Neuronal stem cell (in vitro differentiated cells): ENCODE measurements around the gene RBBP8NL.
A peak's percentile ranks its signal among the peaks of the same experiment; 100 is the strongest.

ENCODE experiments used
- DNase-seq: peaks from one replicate; pipeline ENCODE4 v3.0.0-alpha.2; 2013; ENCODE audit warnings: low spot score
- H2AFZ ChIP-seq: one replicate; pipeline ENCODE4 v1.6.1; 2013; ENCODE audit warnings: mild to moderate bottlenecking, low read length, inconsistent platforms
- H2AK5ac ChIP-seq: 2 replicates; pipeline ENCODE4 v1.6.1; 2013; ENCODE audit warnings: low read depth, mild to moderate bottlenecking, inconsistent platforms, low read length, moderate library complexity, mixed read lengths
- H2BK120ac ChIP-seq: 2 replicates; pipeline ENCODE4 v1.6.1; 2013; ENCODE audit warnings: low read depth, mild to moderate bottlenecking, inconsistent platforms, low read length, moderate library complexity, mixed read lengths
- H2BK12ac ChIP-seq: one replicate; pipeline ENCODE4 v1.6.1; 2013; ENCODE audit warnings: low read length, inconsistent platforms
- H2BK15ac ChIP-seq: 2 replicates; pipeline ENCODE4 v1.6.1; 2013; ENCODE audit warnings: mild to moderate bottlenecking, low read length, inconsistent platforms, mixed read lengths
- H2BK5ac ChIP-seq: one replicate; pipeline ENCODE4 v1.6.1; 2013; ENCODE audit warnings: inconsistent platforms, mild to moderate bottlenecking, low read length, moderate library complexity
- H3K14ac ChIP-seq: one replicate; pipeline ENCODE4 v1.6.1; 2013; ENCODE audit warnings: low read length, inconsistent platforms
- H3K18ac ChIP-seq: 2 replicates; pipeline ENCODE4 v1.6.1; 2013; ENCODE audit warnings: low read length, inconsistent platforms
- H3K23ac ChIP-seq: 2 replicates; pipeline ENCODE4 v1.6.1; 2013; ENCODE audit warnings: low read depth, mild to moderate bottlenecking, mixed read lengths, low read length, inconsistent platforms; ENCODE audit not compliant: poor library complexity
- H3K27ac ChIP-seq: replicated peaks from 3 replicates; pipeline ENCODE4 v1.5.1; 2013; ENCODE audit warnings: low read length, inconsistent platforms
- H3K27me3 ChIP-seq, 3 experiments: 2 replicates each; pipeline ENCODE4 v1.6.1; 2013; ENCODE audit warnings: low read length in 3 of 3, mild to moderate bottlenecking in 2 of 3, inconsistent platforms in 1 of 3, low read depth in 1 of 3, mixed read lengths in 1 of 3, moderate library complexity in 1 of 3; ENCODE audit not compliant: control insufficient read depth in 3 of 3, insufficient read depth in 3 of 3
- H3K36me3 ChIP-seq, 2 donors: replicated peaks in 1 of 2; 2 replicates each; pipeline ENCODE4 v1.6.1; 2013; ENCODE audit warnings: low read length in 2 of 2; ENCODE audit not compliant: control insufficient read depth in 2 of 2, insufficient read depth in 2 of 2
- H3K4ac ChIP-seq: 2 replicates; pipeline ENCODE4 v1.6.1; 2013; ENCODE audit warnings: inconsistent platforms, mild to moderate bottlenecking, low read length, moderate library complexity
- H3K4me1 ChIP-seq, 2 donors: 1 replicate in 1 of 2; 2 replicates in 1 of 2; pipeline ENCODE4 v1.6.1; 2013; ENCODE audit warnings: low read length in 2 of 2, low read depth in 1 of 2; ENCODE audit not compliant: control insufficient read depth in 2 of 2, insufficient read depth in 1 of 2
- H3K4me2 ChIP-seq: one replicate; pipeline ENCODE4 v1.6.1; 2013; ENCODE audit warnings: mild to moderate bottlenecking, low read length, inconsistent platforms; ENCODE audit not compliant: insufficient read depth, poor library complexity, severe bottlenecking
- H3K4me3 ChIP-seq, 2 donors: 2 replicates each; pipeline ENCODE4 v1.5.1; 2013; ENCODE audit warnings: low read length in 2 of 2, mild to moderate bottlenecking in 2 of 2, inconsistent platforms in 1 of 2, moderate library complexity in 1 of 2
- H3K79me1 ChIP-seq: one replicate; pipeline ENCODE4 v1.6.1; 2013; ENCODE audit warnings: low read depth, mild to moderate bottlenecking, inconsistent platforms, low read length, moderate library complexity
- H3K9ac ChIP-seq: one replicate; pipeline ENCODE4 v1.6.1; 2013; ENCODE audit warnings: mild to moderate bottlenecking, low read depth, low read length, inconsistent platforms; ENCODE audit not compliant: poor library complexity
- H3K9me3 ChIP-seq, 2 donors: replicated peaks in 1 of 2; 2 replicates each; pipeline versions ENCODE3 to v1.6.1; 2013; ENCODE audit warnings: low read length in 2 of 2, mild to moderate bottlenecking in 2 of 2, inconsistent platforms in 1 of 2, low read depth in 1 of 2, mixed read lengths in 1 of 2, moderate library complexity in 1 of 2; ENCODE audit not compliant: control insufficient read depth in 2 of 2, insufficient read depth in 1 of 2
- H4K8ac ChIP-seq: one replicate; pipeline ENCODE4 v1.6.1; 2013; ENCODE audit warnings: low read depth, mild to moderate bottlenecking, inconsistent platforms, low read length, moderate library complexity
- H4K91ac ChIP-seq: one replicate; pipeline ENCODE4 v1.6.1; 2013; ENCODE audit warnings: low read length, low read depth, mild to moderate bottlenecking, inconsistent platforms; ENCODE audit not compliant: poor library complexity
- WGBS, 2 donors: extraction: QIAGEN DNeasy Blood & Tissue Kit; methylation state at CpG; one replicate each; pipeline ENCODE4 v1.1.7; 2013; ENCODE audit warnings: missing lambda C conversion rate in 2 of 2, mixed read lengths in 1 of 2; ENCODE audit not compliant: insufficient read length in 2 of 2, insufficient replicate concordance in 1 of 2; ENCODE audit errors: extremely low coverage in 2 of 2; 5-methylcytosine and 5-hydroxymethylcytosine counted together

RBBP8NL gene

DNA sequence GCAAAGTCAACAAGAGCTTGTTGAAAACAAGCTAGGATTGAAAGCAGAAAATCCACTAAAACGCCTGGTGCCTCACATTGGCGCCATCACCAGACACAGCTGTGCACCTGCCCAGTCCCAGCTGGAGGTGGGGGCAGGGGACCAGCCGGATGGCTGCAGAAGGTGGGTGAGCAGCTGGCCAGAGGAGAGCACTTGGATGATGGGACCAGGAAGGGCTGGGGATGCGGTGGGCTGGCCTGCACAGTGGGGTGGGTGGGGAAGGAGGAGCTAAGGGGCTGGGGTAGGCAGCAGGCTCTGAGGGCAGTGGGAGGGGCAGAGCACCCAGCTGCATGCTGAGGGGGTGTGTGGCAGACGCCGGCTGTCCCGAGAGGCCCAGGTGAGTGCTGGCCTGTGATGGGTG, 27.3 kb downstream of the RBBP8NL start:
- whole genome bisulfite sequencing, 2 donors = no CpG with 5 or more reads among the region's 7 CpGs
- H2BK120ac ChIP-seq = no peak overlapping the region

GRCh38 chr20:62398120-62398821, 29.1 kb downstream of the RBBP8NL start:
- peak overlapping the region in 1 of 2 donors; percentile 49 for H3K4me3 ChIP-seq
- H2BK15ac ChIP-seq = no peak overlapping the region
- no peak overlapping the region for H3K4ac ChIP-seq
- H2AFZ ChIP-seq = no peak overlapping the region
- no peak overlapping the region for H3K27ac ChIP-seq
- peak overlapping the region; percentile 94 for H2BK12ac ChIP-seq
- H2AK5ac ChIP-seq = no peak overlapping the region
- H3K14ac ChIP-seq = no peak overlapping the region
- no peak overlapping the region for H2BK5ac ChIP-seq
- peak overlapping the region; percentile 70 for H3K9ac ChIP-seq
- H3K4me2 ChIP-seq = no peak overlapping the region
- DNase-seq = no peak
- H4K8ac ChIP-seq = peak overlapping the region; percentile 65
- H2BK120ac ChIP-seq = no peak overlapping the region
- no peak overlapping the region for H4K91ac ChIP-seq
- H3K18ac ChIP-seq = no peak overlapping the region
- WGBS, 2 donors = no CpG with 5 or more reads among the region's 19 CpGs
- H3K9me3 ChIP-seq = peaks cover 0 to 2% of the 10 kb centered on the region in 2 donors
- peaks cover 0 to 2% of the 10 kb centered on the region in 2 donors for H3K4me1 ChIP-seq
- H3K36me3 ChIP-seq = peaks cover 30 to 31% of the 10 kb centered on the region in 2 donors
- H3K23ac ChIP-seq = peak overlapping the region; percentile 43
- H3K79me1 ChIP-seq = peaks cover 25% of the 10 kb centered on the region
- no peaks in the 10 kb centered on the region for H3K27me3 ChIP-seq

More for the DNA sequence above, 27.3 kb downstream of the RBBP8NL start:
- Histone ChIP-seq H3K9me3 (peaks cover 0 to 2% of the 10 kb centered on the region in 2 donors), H3K4me2 (no peak overlapping the region), H3K18ac (no peak overlapping the region), H3K27me3 (no peaks in the 10 kb centered on the region), H2AK5ac (no peak overlapping the region), H3K36me3 (peaks cover 17 to 19% of the 10 kb centered on the region in 2 donors), H3K14ac (no peak overlapping the region), H3K4me1 (peaks cover 0 to 2% of the 10 kb centered on the region in 2 donors), H3K4ac (no peak overlapping the region), H3K79me1 (peaks cover 29% of the 10 kb centered on the region), H2AFZ (no peak overlapping the region), H2BK15ac (no peak overlapping the region), H3K4me3 (no peak overlapping the region), H3K9ac (no peak overlapping the region), H3K23ac (no peak overlapping the region), H2BK12ac (no peak overlapping the region), H4K8ac (no peak overlapping the region), H3K27ac (no peak overlapping the region), H4K91ac (no peak overlapping the region), H2BK5ac (peak overlapping the region; percentile 66)
- DNase-seq = no peak

DNA sequence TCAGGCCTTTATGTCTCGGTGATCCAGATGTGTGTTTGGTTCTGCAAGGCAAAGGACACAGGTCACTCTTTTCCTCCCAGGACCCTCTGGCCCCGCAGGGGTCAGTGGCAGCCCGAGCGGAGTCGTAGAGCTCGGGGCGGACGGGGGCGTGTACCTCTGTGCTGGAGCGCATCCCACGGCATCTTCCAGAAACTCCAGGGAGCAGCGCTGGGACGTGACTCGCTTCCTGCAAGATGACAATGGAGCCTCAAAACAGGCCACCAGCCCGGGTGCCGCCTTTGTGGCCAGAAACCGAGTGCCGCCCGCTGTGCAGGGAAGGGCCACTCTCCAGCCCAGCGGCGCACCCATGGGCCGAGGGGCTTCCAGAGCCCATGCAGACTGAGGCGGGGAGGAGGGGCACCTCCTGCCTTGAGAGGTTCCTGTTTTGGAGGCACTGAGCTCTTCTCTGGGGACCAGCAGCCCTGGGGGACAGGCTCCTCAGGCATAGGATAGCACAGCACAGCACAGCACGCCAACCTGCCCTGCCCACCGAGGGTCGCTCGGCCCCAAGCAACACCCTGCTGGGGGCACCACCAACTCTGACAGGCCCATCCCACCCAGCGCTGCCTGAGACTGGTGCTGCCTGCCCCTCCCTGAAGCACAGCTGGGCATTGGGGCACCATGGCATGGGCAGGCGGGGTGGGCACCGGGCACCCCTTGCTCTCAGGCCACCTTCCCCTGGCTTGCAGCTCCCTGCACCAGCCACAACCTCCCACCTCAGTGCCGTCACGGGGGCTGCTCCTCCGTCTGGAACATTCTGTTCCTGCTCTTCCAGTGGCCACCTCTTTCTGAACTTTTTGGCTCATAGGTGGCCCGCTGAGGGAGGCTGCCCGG, 30.7 kb downstream of the RBBP8NL start:
- no peak overlapping the region for H2AFZ ChIP-seq
- H3K27ac ChIP-seq = no peak overlapping the region
- no peak overlapping the region for H2BK120ac ChIP-seq
- no peak for DNase-seq
- no CpG with 5 or more reads among the region's 35 CpGs for WGBS, 2 donors
- H2AK5ac ChIP-seq = no peak overlapping the region
- peak overlapping the region in 1 of 2 donors; percentile 32 for H3K4me3 ChIP-seq
- H3K14ac ChIP-seq = no peak overlapping the region
- peaks cover 0 to 2% of the 10 kb centered on the region in 2 donors for H3K9me3 ChIP-seq
- no peak overlapping the region for H3K9ac ChIP-seq
- H3K4me1 ChIP-seq = peaks cover 0 to 2% of the 10 kb centered on the region in 2 donors
- H3K18ac ChIP-seq = no peak overlapping the region
- peaks cover 23% of the 10 kb centered on the region for H3K79me1 ChIP-seq
- peak overlapping the region; percentile 19 for H2BK5ac ChIP-seq
- no peak overlapping the region for H3K4ac ChIP-seq
- H3K23ac ChIP-seq = peak overlapping the region; percentile 20
- peaks cover 39 to 40% of the 10 kb centered on the region in 2 donors for H3K36me3 ChIP-seq
- H3K4me2 ChIP-seq = no peak overlapping the region
- no peak overlapping the region for H4K8ac ChIP-seq
- no peak overlapping the region for H2BK15ac ChIP-seq
- H3K27me3 ChIP-seq = no peaks in the 10 kb centered on the region
- peak overlapping the region; percentile 22 for H2BK12ac ChIP-seq
- no peak overlapping the region for H4K91ac ChIP-seq
